ENCODE data around the gene PCSK1N.
"Not testable (repeated sequence)": the region's sequence is repeated elsewhere in the genome, so short reads cannot be mapped to it uniquely, and the experiment has no call there.

The PCSK1N gene

GRCh38 chrX:48835524-48836329, at the start of gene PCSK1N:
TSS of gene PCSK1N (minus strand) at chrX:48835610. CDS start at chrX:48835532, 78 bp downstream.
- in situ Hi-C loops (cut with HindIII; ENCODE audit: low sequenced_read_pairs), result no loop called here
- no peak for TF ChIP-seq CTCF (IDR thresholded peaks at IDR 0.05; ENCODE audit: low read depth, low read length)
- peak within 1 kb of the TSS; percentile 17 for H3K4me3 ChIP-seq (ENCODE audit: low read depth, low read length)
- no peak for DNase-seq (ENCODE audit: low read depth, low spot score)

- in situ Hi-C loops (cut with HindIII; ENCODE audit: low sequenced_read_pairs), result no loop called here
- no peak for TF ChIP-seq CTCF (IDR thresholded peaks at IDR 0.05; ENCODE audit: low read depth, low read length)
- no peak overlapping the region for H3K4me3 ChIP-seq (ENCODE audit: low read depth, low read length)
- DNase-seq (ENCODE audit: low read depth, low spot score), result no peak
These were observed 48.3 kb upstream of the PCSK1N start for GRCh38 chrX:48883729-48884128.

GRCh38 chrX:48876944-48877343, 41.5 kb upstream of the PCSK1N start:
- H3K4me3 ChIP-seq (ENCODE audit: low read depth, low read length); DNase-seq (ENCODE audit: low read depth, low spot score); in situ Hi-C loops (cut with HindIII; ENCODE audit: low sequenced_read_pairs): not testable (repeated sequence)

GRCh38 chrX:48872017-48872416, 36.6 kb upstream of the PCSK1N start:
- H3K4me3 ChIP-seq (ENCODE audit: low read depth, low read length); in situ Hi-C loops (cut with HindIII; ENCODE audit: low sequenced_read_pairs); DNase-seq (ENCODE audit: low read depth, low spot score): not testable (repeated sequence)

GRCh38 chrX:48864210-48864609, 28.8 kb upstream of the PCSK1N start:
- in situ Hi-C loops (cut with HindIII; ENCODE audit: low sequenced_read_pairs), result no loop called here
- no peak for TF ChIP-seq CTCF (IDR thresholded peaks at IDR 0.05; ENCODE audit: low read depth, low read length)
- DNase-seq (ENCODE audit: low read depth, low spot score), result peak; percentile 40
- H3K4me3 ChIP-seq (ENCODE audit: low read depth, low read length), result no peak overlapping the region

- no peak overlapping the region for H3K4me3 ChIP-seq (ENCODE audit: low read depth, low read length)
- in situ Hi-C loops (cut with HindIII; ENCODE audit: low sequenced_read_pairs), result no loop called here
- TF ChIP-seq CTCF (IDR thresholded peaks at IDR 0.05; ENCODE audit: low read depth, low read length), result peak; percentile 40
- no peak for DNase-seq (ENCODE audit: low read depth, low spot score)
These were observed 19.5 kb upstream of the PCSK1N start for GRCh38 chrX:48854898-48855297.

GRCh38 chrX:48854121-48854804, 18.9 kb upstream of the PCSK1N start:
- in situ Hi-C loops (cut with HindIII; ENCODE audit: low sequenced_read_pairs); H3K4me3 ChIP-seq (ENCODE audit: low read depth, low read length); DNase-seq (ENCODE audit: low read depth, low spot score): not testable (repeated sequence)

GRCh38 chrX:48853494-48853893, 18.1 kb upstream of the PCSK1N start:
- in situ Hi-C loops (cut with HindIII; ENCODE audit: low sequenced_read_pairs), result not testable (repeated sequence)

More at GRCh38 chrX:48853494-48853893, 18.1 kb upstream of the PCSK1N start:
- not testable (repeated sequence) for DNase-seq (ENCODE audit: low read depth, low spot score); H3K4me3 ChIP-seq (ENCODE audit: low read depth, low read length)
